Endothelial cell of umbilical vein (primary cell): ENCODE data around the gene TNFSF13. TPM values are rescaled to one million over a fixed set of nuclear protein-coding genes. Genes with fewer than 3 reads are reported as not detected.

ENCODE experiments used
- BruUV-seq: library from RNA; stranded (reverse); fragments of 400-500 nt; replicated peaks from 2 replicates; lab custom pipeline; 2021; lab: Mats Ljungman, UMichigan
- CTCF ChIA-PET: fragments of 300-600, 350-600 bp; sonication (Branson Sonifier 250); formaldehyde crosslinking; loops from one replicate; lab custom pipeline; 2021; ENCODE audit warnings: antibody characterized with exemption, inconsistent platforms; lab: Charles Lee
- POLR2A ChIA-PET: fragments of 300-600, 350-600 bp; sonication (Branson Sonifier 250); formaldehyde crosslinking; loops from one replicate; lab custom pipeline; 2021; ENCODE audit warnings: antibody characterized with exemption, inconsistent platforms; lab: Charles Lee
- DNase-seq: peaks from one replicate; pipeline ENCODE4 v3.0.0-alpha.2; 2011; ENCODE audit warnings: low read depth, low spot score
- FAIRE-seq: peaks from 2 replicates; lab custom pipeline; 2011; peaks lifted over from hg19 to GRCh38; lab: Jason Lieb, UNC
- H2AFZ ChIP-seq: 2 replicates; pipeline ENCODE4 v1.6.0; 2012; ENCODE audit warnings: low read depth, low read length, control low read depth, inconsistent platforms
- H3K27ac ChIP-seq: 2 replicates; pipeline ENCODE4 v1.5.1; 2011; ENCODE audit warnings: low read depth, mild to moderate bottlenecking, control low read depth, low read length, moderate library complexity; ENCODE audit not compliant: insufficient read depth
- H3K27me3 ChIP-seq, 2 experiments: 2 replicates each; pipeline versions ENCODE4 v1.6.0 to v1.6.1; 2011; ENCODE audit warnings: low read length in 2 of 2, mixed read lengths in 1 of 2; ENCODE audit not compliant: control insufficient read depth in 2 of 2, insufficient read depth in 2 of 2
- H3K36me3 ChIP-seq, 2 experiments: 2 replicates in 1 of 2; 3 replicates in 1 of 2; pipeline ENCODE4 v1.5.1; 2011; ENCODE audit warnings: low read length in 2 of 2, mild to moderate bottlenecking in 1 of 2, moderate library complexity in 1 of 2; ENCODE audit not compliant: control insufficient read depth in 2 of 2, insufficient read depth in 2 of 2; ENCODE audit errors: extremely low read depth in 1 of 2
- H3K4me1 ChIP-seq: 3 replicates; pipeline ENCODE4 v1.5.1; 2011; ENCODE audit warnings: mild to moderate bottlenecking, low read length; ENCODE audit not compliant: control insufficient read depth, insufficient read depth; ENCODE audit errors: extremely low read depth
- H3K4me2 ChIP-seq: 2 replicates; pipeline ENCODE4 v1.6.1; 2011; ENCODE audit warnings: low read length, control low read depth, mixed read lengths; ENCODE audit not compliant: insufficient read depth
- H3K4me3 ChIP-seq, 3 experiments: fragments of 200-600 bp in 1 of 3; sonication (generic), shearing (Covaris generic) in 1 of 3; replicated peaks in 1 of 3; 2 replicates each; pipeline ENCODE4 v1.5.1; 2011 to 2016; ENCODE audit warnings: control low read depth in 3 of 3, low read length in 3 of 3, mild to moderate bottlenecking in 2 of 3, inconsistent platforms in 1 of 3, low read depth in 1 of 3, moderate library complexity in 1 of 3; ENCODE audit not compliant: insufficient read depth in 1 of 3
- H3K79me2 ChIP-seq: 2 replicates; pipeline ENCODE4 v1.6.0; 2012; ENCODE audit warnings: low read length, inconsistent platforms; ENCODE audit not compliant: control insufficient read depth, insufficient read depth
- H3K9ac ChIP-seq: replicated peaks from 2 replicates; pipeline ENCODE3; 2011; ENCODE audit warnings: low read length, control low read depth; ENCODE audit not compliant: insufficient read depth; ENCODE audit errors: extremely low read depth
- H3K9me1 ChIP-seq: replicated peaks from 3 replicates; pipeline ENCODE4 v1.6.0; 2011; ENCODE audit warnings: mild to moderate bottlenecking, low read length; ENCODE audit not compliant: control insufficient read depth, insufficient read depth; ENCODE audit errors: extremely low read depth
- H3K9me3 ChIP-seq: replicated peaks from 2 replicates; pipeline ENCODE4 v1.5.1; 2012; ENCODE audit warnings: low read length, inconsistent platforms; ENCODE audit not compliant: control insufficient read depth, insufficient read depth
- H4K20me1 ChIP-seq: replicated peaks from 2 replicates; pipeline ENCODE3; 2011; ENCODE audit warnings: mild to moderate bottlenecking, low read length; ENCODE audit not compliant: control insufficient read depth, insufficient read depth; ENCODE audit errors: extremely low read depth
- CTCF ChIP-seq, 2 donors: IDR thresholded peaks; 1 replicate in 1 of 2; 2 replicates in 1 of 2; pipeline ENCODE4 v1.5.1; 2011; ENCODE audit warnings: low read length in 2 of 2, mild to moderate bottlenecking in 2 of 2, moderate library complexity in 2 of 2, control low read depth in 1 of 2, inconsistent platforms in 1 of 2, low read depth in 1 of 2; ENCODE audit not compliant: insufficient read depth in 1 of 2; ENCODE audit errors: extremely low read depth in 1 of 2
- EZH2 ChIP-seq: IDR thresholded peaks from 2 replicates; pipeline ENCODE4 v1.6.1; 2012; ENCODE audit warnings: borderline replicate concordance, low read depth, mild to moderate bottlenecking, moderate library complexity, low read length, inconsistent platforms; ENCODE audit not compliant: severe bottlenecking
- FOS ChIP-seq: IDR thresholded peaks from 2 replicates; pipeline ENCODE4 v1.6.1; 2011; ENCODE audit warnings: mild to moderate bottlenecking, low read length, moderate library complexity, borderline replicate concordance; ENCODE audit not compliant: insufficient read depth
- GATA2 ChIP-seq: IDR thresholded peaks from 2 replicates; pipeline ENCODE4 v1.7.0; 2011; ENCODE audit warnings: low read depth, mild to moderate bottlenecking, moderate library complexity, mixed read lengths, low read length; ENCODE audit not compliant: insufficient read length, insufficient read depth
- JUN ChIP-seq: IDR thresholded peaks from 2 replicates; pipeline ENCODE4 v1.6.1; 2011; ENCODE audit warnings: borderline replicate concordance, low read depth; ENCODE audit not compliant: insufficient read length, insufficient read depth
- MAX ChIP-seq: IDR thresholded peaks from 2 replicates; pipeline ENCODE4 v1.6.1; 2011; ENCODE audit not compliant: insufficient read depth, insufficient read length
- MYC ChIP-seq: IDR thresholded peaks from one replicate; pipeline ENCODE4 v1.6.1; 2011; ENCODE audit warnings: mild to moderate bottlenecking, low read depth, low read length
- POLR2A ChIP-seq: IDR thresholded peaks from 2 replicates; pipeline ENCODE4 v1.6.1; 2012; ENCODE audit warnings: low read depth, mild to moderate bottlenecking, control low read depth, low read length
- POLR2AphosphoS5 ChIP-seq: IDR thresholded peaks from 2 replicates; pipeline ENCODE4 v1.6.1; 2012; ENCODE audit warnings: low read depth, mild to moderate bottlenecking, control low read depth, low read length, moderate library complexity; ENCODE audit not compliant: insufficient read depth
- dilution Hi-C: fragments of 300-500 bp; cut with MboI; formaldehyde crosslinking; loops from one replicate; pipeline ENCODE4 v1.15.0; 2019; ENCODE audit warnings: low sequenced_read_pairs; ENCODE audit not compliant: extremely low pct_ligation_motif_present
- intact Hi-C: fragments of 100-400 bp; cut with micrococcal nuclease; formaldehyde crosslinking; loops from one replicate; pipeline ENCODE4 v1.10.0; 2022
- polyA plus RNA-seq, 4 experiments: library from polyadenylated mRNA; depleted of rRNA in 3 of 4; stranded (reverse) in 3 of 4; unstranded in 1 of 4; fragments of >200 nt; gene quantifications; 2 replicates each; pipeline versions ENCODE4 v1.2.1 to v1.2.3, GENCODE V29; 2011 to 2012; ENCODE audit warnings: missing spikeins in 1 of 4
- total RNA-seq: library from RNA; stranded (reverse); gene quantifications from 2 replicates; pipeline ENCODE4 v1.2.3, GENCODE V29; 2021

TNFSF13 gene
- total and polyA plus RNA-seq, 2 donors (not counting 3 experiments of a cell fraction or from before 2014, with no cell fraction given), result 3.6 to 5.4 TPM

GRCh38 chr17:7577327-7578199 is 19.0 kb downstream of the TNFSF13 start:
- CTCF ChIA-PET, result interaction anchor here (4.8 kb wide), 1 partner anchor 12 kb away, joined by 48 read pairs; the partner anchor contains the start of gene SOX15
- peaks cover 9% of the 10 kb centered on the region for H4K20me1 ChIP-seq
- no peak overlapping the region for H3K4me3 ChIP-seq
- no peak overlapping the region for H3K4me2 ChIP-seq
- no TSS peak for BruUV-seq
- intact Hi-C loops (no loop called here), dilution Hi-C loops (no loop called here)
- H3K9me3 ChIP-seq, result no peaks in the 10 kb centered on the region
- no peaks in the 10 kb centered on the region for H3K27me3 ChIP-seq
- no peaks in the 10 kb centered on the region for H3K9me1 ChIP-seq
- no peak overlapping the region for H3K27ac ChIP-seq
- H3K9ac ChIP-seq, result no peak overlapping the region
- peaks cover 34 to 46% of the 10 kb centered on the region in 2 experiments for H3K36me3 ChIP-seq
- no peak for DNase-seq
- peaks cover 55% of the 10 kb centered on the region for H3K79me2 ChIP-seq
- POLR2A ChIA-PET, result no interaction called here
- no peak for FAIRE-seq
- H2AFZ ChIP-seq, result no peak overlapping the region
- peaks cover 53% of the 10 kb centered on the region for H3K4me1 ChIP-seq
- no peak for TF ChIP-seq MYC
- TF ChIP-seq EZH2, result no peak
- TF ChIP-seq FOS, result no peak
- no peak for TF ChIP-seq POLR2A
- no peak for TF ChIP-seq CTCF (IDR thresholded peaks at IDR 0.05; ENCODE audit: extremely low read depth in 1 of 2, insufficient read depth in 1 of 2, low read depth in 1 of 2, low read length in 2 of 2)
- TF ChIP-seq GATA2, result no peak
- no peak for TF ChIP-seq MAX
- TF ChIP-seq POLR2AphosphoS5, result no peak
- TF ChIP-seq JUN, result no peak
